Fibroblast of skin of right quadriceps (primary cell): ENCODE measurements around the gene CA5B.
"Not testable (repeated sequence)": the region's sequence is repeated elsewhere in the genome, so short reads cannot be mapped to it uniquely, and the experiment has no call there.

Experiments
- DNase-seq: peaks from one replicate; pipeline ENCODE4 v3.0.0-alpha.2; 2013

The CA5B gene

GRCh38 chrX:15737959-15738902, at the start of gene CA5B:
Gene CA5B (plus strand): TSS chrX:15738270. CDS start chrX:15750024, 11,754 bp downstream.
- DNase-seq = peak; percentile 71

- no peak for DNase-seq
Observed at GRCh38 chrX:15694941-15695451, 43.1 kb upstream of the CA5B start.

GRCh38 chrX:15696516-15696915, 41.6 kb upstream of the CA5B start:
- DNase-seq = no peak

GRCh38 chrX:15702488-15703371, 35.3 kb upstream of the CA5B start:
- no peak for DNase-seq

GRCh38 chrX:15703809-15704208, 34.3 kb upstream of the CA5B start:
- not testable (repeated sequence) for DNase-seq

GRCh38 chrX:15704273-15704672, 33.8 kb upstream of the CA5B start:
- DNase-seq = not testable (repeated sequence)

GRCh38 chrX:15714529-15714928, 23.5 kb upstream of the CA5B start:
- no peak for DNase-seq

GRCh38 chrX:15718283-15718970, 19.6 kb upstream of the CA5B start:
- no peak for DNase-seq

- DNase-seq = no peak
Observed at GRCh38 chrX:15719324-15719968, 18.6 kb upstream of the CA5B start.

GRCh38 chrX:15721911-15722310, 16.2 kb upstream of the CA5B start:
- peak; percentile 8 for DNase-seq

GRCh38 chrX:15723887-15724517, 14.1 kb upstream of the CA5B start:
- no peak for DNase-seq

GRCh38 chrX:15724911-15725310, 13.2 kb upstream of the CA5B start:
- DNase-seq = no peak

- not testable (repeated sequence) for DNase-seq
Observed at GRCh38 chrX:15731368-15731767, 6.7 kb upstream of the CA5B start.

- no peak for DNase-seq
Observed at GRCh38 chrX:15737190-15737958, 696 bp upstream of the CA5B start.

- DNase-seq = no peak
Observed at GRCh38 chrX:15739886-15740285, 1.8 kb downstream of the CA5B start.

- no peak for DNase-seq
Observed at GRCh38 chrX:15744181-15744867, 6.3 kb downstream of the CA5B start.

GRCh38 chrX:15745179-15745578, 7.1 kb downstream of the CA5B start:
- no peak for DNase-seq

GRCh38 chrX:15746651-15747050, 8.6 kb downstream of the CA5B start:
- DNase-seq = not testable (repeated sequence)

- no peak for DNase-seq
Observed at GRCh38 chrX:15747626-15748173, 9.6 kb downstream of the CA5B start.

GRCh38 chrX:15748841-15749240, 10.8 kb downstream of the CA5B start:
- no peak for DNase-seq
